GM19043 (cell line): ENCODE data around the gene DNAAF5.

Experiments
- ATAC-seq: cut with Tn5 transposase; IDR thresholded peaks from one replicate; pipeline ENCODE4 v1.9.1; 2021; ENCODE audit warnings: low read depth; ENCODE audit not compliant: unreplicated experiment

DNAAF5 gene

DNA sequence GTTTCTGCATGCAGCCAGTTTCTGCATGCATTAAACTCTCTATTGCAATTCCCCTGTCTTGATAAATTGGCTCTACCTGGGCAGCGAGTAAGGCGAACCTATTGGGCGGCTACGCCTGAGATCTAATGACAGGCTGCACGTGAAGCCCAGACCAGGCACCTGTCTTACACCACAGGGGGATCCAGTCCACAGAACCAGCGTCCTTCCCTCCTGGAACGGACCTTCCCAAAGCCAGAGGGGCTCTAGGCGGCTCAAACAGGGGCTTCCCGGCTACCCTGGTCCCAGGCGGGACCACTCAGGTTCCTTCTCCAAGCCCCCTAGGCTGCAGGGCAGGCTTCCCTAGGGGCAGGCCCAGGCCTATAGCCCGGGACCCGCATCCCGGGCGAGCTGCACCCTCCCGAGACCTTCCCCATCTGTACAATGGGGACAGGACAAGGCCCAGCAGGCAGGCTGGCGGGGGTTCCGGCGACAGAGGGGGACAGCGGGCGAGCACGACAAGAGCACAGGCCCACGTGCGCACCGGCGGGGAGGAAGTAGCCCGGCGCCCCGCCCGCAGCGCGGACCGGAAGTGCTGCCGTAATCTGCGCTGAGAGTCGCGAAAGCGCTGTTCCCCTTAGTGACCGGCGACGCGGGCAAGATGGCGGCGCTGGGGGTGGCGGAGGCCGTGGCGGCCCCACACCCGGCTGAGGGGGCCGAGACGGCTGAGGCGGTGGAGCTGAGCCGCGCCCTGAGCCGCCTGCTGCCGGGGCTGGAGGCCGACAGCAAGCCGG is at the start of gene DNAAF5:
Gene DNAAF5, plus strand, starts transcription at position 616 of the 770 bp plus-strand sequence. Its CDS starts 22 bp downstream, at position 638.
- peak; percentile 85 for ATAC-seq

DNA sequence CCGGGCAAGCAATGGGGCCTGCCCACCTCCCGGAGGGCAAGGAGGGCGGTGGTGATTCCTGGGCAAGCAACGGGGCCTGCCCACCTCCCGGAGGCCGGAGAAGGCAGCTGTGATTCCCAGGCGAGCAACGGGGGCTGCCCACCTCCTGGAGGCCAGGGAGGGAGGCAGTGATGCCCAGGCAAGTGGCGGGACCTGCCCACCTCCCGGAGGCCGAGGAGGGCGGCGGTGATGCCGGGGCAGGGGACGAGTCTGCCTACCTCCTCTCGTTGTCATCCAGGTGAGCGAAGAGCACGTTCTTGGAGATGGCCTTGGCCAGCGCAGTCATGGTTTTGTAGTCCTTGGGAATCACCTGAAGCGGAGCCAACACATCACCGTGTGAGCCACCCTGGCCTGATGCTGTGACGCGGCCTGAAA is 49.5 kb upstream of the DNAAF5 start:
- ATAC-seq = no peak

- ATAC-seq = no peak
Measured at GRCh38 chr7:680411-681127, 45.9 kb upstream of the DNAAF5 start.

DNA sequence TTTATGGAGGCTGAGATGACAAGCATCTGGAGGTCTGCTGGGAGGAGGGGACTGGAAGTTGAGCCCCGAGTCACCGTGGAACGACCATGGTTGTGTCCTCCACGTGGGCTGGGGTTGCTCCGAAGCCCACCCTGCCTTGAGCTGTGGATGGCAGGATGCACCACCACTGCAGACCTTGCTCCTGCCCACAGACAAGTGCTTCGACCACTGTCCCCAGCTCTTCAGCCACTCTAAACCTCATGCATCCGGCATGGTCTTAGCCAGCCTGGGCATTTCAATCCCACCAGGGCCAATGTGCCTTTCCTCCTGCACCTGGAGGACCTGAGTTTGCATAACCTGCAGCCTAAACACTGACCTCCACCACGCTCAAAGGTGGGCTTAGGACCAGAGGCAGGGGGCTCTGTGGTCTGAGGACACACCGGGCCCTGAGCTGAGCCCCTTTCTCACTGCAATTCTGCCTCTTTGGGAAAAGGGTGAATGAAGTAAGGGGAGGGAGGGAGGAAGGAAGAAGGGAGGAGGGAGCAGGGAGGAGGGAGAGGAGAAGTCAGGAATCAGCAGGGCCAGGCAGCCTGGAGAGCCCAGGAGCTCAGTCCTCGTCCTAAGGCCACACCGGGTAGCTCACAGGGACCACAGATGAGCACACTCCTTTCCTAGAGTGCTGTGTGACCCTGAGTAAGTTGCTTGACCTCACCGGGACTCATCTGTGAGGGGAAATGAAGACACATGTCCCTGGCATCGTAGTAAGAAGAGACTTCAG is 44.8 kb upstream of the DNAAF5 start:
- ATAC-seq = no peak

DNA sequence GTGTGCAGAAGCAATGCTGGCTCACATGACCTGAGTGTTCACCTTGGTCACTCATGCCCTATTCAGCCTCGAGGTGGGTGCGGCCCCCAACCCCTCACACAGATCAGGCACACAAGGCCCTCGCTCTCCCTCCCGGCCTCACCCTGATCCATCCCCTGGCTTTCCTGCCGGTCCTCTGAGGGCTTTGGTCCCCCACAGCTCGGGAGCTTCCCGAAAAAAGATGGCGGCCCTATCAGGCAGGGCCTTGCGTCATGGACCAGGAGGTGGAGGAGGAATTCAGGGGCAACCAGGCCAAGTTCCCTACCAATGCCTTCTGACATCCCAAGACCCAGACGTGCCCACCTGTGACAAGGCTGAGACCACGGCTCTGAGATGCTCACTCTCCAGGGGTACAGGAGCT is 43.7 kb upstream of the DNAAF5 start:
- ATAC-seq = no peak

GRCh38 chr7:683526-684205 is 42.8 kb upstream of the DNAAF5 start:
- ATAC-seq = no peak

GRCh38 chr7:684416-684815 is 42.1 kb upstream of the DNAAF5 start:
- ATAC-seq = no peak

DNA sequence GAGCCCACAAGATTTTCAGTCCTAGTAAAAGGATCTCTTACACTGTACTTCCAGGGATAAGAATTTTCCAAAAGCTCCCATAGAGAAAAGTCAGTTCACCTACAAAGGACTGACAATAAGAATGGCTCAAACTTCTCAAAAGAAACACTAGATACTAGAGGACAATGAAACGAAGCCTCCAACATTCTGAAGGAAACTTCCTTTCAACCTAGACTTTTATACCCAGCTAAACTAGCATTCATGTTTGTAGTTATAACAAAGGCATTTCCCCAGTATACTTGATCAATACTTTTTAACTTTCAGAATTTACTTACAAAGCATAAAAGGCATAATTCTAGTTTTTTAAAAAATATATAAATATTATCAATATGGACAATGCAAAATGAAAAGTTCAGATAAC is 41.0 kb upstream of the DNAAF5 start:
- no peak for ATAC-seq

- no peak for ATAC-seq
Measured at GRCh38 chr7:690478-691360, 35.8 kb upstream of the DNAAF5 start.

- ATAC-seq = no peak
Measured at GRCh38 chr7:691361-692045, 35.0 kb upstream of the DNAAF5 start.

GRCh38 chr7:693280-693679 is 33.2 kb upstream of the DNAAF5 start:
- no peak for ATAC-seq

DNA sequence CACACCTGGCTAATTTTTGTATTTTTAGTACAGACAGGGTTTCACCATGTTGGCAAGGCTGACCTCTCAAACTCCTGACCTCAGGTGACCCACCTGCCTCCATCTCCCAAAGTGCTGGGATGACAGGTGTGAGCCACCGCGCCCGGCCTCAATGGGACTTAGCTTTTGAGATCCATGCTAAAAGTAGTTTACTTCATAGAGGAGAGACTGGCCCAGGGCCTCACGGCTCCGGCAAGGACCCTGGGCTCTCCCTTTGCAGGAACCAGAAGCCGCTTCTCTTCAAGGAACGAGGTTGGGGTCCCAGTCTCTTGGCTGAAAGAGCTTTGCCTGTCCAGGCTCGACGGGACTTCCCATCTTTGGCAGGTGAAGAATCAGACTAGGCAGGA is 30.1 kb upstream of the DNAAF5 start:
- ATAC-seq = no peak

- ATAC-seq = no peak
Measured at GRCh38 chr7:696812-697551, 29.5 kb upstream of the DNAAF5 start.

DNA sequence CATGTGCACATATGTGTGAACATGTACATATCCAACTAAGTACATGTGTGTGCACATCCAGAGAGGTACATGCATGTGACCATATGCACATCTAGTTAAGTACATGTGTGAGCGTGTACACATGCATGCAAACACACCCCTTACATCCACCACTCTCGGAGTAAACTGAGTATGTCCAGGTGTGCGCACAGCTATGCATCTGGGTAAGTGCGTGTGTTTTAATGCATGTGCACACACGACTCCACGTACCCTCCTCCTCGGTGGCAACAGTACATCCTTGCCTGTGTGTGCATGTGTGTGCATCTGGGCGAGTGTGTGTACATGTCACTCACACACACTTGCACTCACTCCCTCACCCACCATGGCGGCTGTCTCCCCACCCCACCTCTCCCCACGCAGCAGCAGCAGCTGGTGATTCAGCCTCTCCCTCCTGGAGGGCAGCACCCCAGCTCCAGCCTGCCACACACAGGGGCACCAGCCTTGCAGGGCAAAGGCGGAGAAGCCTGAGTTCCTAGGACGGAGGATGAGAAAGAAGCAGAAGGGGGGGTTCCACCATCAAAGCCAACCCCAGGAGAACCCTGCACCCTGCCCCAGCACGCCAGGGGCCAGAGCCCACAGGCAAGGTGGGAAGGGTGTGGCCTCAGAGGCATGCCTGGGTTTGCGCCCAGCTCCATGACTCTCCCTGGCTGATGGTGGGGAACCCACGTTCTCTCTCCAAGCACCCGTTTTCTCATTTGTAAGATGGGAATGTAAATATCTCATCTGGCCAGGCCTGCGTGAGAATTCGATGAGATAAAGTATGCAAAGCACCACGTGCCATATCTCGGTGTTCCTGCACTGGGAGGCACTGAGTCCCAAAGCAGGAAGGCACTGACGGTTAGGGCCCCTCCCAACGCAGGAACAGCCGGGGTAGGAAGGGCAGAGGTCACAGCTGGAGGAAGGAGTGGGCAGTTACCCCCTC is 27.7 kb upstream of the DNAAF5 start:
- no peak for ATAC-seq

DNA sequence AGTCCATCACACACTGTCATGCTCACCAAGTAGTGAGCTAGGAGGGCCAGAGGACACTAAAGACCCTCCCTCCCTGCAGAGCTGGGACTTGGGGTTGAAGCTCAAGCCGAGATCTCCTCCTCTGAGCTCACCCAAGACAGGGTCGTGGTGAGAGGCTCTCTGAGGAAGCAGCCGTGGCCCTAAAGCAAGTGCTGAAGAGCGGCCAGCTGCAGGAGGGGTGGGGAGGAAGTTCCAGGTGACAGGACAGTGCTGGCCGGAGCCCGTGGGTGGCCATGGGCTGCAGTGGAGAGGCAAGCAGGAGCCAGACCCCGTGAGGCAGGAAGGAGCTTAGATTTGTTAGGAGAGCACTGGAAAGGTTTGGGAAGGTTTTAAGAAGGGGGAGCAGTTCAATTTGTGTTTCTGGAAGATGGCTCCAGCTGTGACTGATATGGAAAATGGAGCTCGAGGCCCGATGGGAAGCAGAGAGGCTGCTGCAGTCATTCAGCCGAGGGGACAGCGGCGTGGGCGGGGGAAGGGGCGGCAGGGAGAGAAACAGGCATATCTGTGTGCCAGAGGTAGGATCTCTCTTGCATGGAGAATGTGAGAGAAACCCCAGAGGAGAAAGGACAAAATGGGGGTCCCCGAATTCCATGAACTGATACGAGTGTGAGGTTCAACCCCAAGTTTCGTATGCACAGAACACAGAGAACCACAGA is 26.9 kb upstream of the DNAAF5 start:
- ATAC-seq = no peak

DNA sequence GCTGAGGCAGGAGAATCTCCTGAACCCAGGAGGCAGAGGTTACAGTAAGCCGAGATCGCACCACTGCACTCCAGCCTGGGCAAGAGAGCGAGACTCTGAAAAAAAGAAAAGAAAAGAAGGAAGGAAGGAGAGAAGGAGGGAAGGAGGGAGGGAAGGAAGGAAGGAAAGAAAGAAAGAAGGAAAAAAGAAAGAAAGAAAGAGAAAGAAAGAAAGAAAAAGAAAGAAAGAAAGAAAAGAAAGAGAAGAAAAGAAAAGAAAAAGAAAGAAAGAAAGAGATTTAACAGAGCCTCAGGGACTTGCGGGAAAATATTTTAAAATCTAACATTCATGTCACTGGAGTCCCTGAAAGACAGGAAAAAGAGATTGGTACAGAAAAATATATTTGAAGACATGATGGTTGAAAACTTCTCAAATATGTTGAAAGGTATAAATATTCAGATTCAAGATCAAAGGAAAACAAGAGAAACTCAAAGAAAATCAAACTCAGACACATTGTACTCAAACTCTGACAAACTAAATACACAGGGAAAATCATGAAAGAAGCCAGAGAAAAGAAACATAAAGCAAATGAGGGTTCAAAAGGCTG is 25.3 kb upstream of the DNAAF5 start:
- no peak for ATAC-seq

GRCh38 chr7:703049-703448 is 23.4 kb upstream of the DNAAF5 start:
- ATAC-seq = no peak
